ENCODE measurements around the gene MICALL2.

DNA sequence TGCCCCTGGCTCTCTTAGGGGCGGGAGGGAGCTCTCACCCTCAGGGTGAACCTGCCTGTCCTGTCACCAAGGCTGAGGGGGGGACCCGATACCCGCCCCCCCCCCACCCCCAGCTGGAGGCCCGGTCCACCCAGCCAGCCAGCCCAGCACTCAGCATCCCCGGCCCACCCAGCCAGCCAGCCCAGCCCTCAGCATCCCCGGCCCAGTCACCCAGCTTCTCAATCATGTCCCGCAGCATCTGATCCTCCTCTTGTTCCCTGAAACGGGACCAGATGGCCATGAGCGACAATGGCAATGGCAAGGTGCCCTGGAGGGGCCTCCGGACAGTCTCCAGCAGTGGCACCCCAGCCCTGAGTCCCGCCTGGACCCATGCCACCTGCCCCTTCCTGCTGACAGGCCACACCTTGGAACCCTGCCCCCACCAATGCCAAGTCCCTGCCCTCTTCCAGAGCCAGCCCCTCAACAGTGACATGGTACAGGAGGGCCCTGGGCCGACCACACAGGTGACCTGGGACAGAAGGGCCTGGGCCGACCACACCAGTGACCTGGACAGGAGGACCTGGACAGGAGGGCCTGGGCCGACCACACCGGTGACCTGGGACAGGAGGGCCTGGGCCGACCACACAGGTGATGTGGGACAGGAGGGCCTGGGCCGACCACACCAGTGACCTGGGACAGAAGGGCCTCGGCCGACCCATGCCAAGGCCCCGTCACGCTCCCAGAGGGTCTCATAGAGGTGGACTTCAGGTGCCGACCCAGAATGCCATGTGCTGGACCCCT, 24.2 kb downstream of the MICALL2 start:
- TF ChIP-seq CTCF (IDR thresholded peaks at IDR 0.05) = no peak
- no peak for TF ChIP-seq POLR2A (IDR thresholded peaks at IDR 0.05)

Data from uterus (tissue), 2 donors.